H9 (cell line): ENCODE results near the gene KCNG2. TPM values are rescaled to one million over a fixed set of nuclear protein-coding genes. Genes with fewer than 3 reads are reported as not detected.

Experiments
- DNase-seq: peaks from one replicate; pipeline ENCODE4 v3.0.0-alpha.2; 2017
- H2AFZ ChIP-seq: one replicate; pipeline ENCODE4 v1.6.1; 2013; ENCODE audit warnings: mild to moderate bottlenecking, low read length, control low read depth, moderate library complexity
- H2AK5ac ChIP-seq: 2 replicates; pipeline ENCODE4 v1.6.1; 2013; ENCODE audit warnings: low read length, control low read depth, mixed read lengths; ENCODE audit not compliant: insufficient read length
- H2BK120ac ChIP-seq: one replicate; pipeline ENCODE4 v1.6.1; 2013; ENCODE audit warnings: low read depth, mild to moderate bottlenecking, low read length, control low read depth, inconsistent platforms; ENCODE audit not compliant: poor library complexity, severe bottlenecking
- H2BK12ac ChIP-seq: 2 replicates; pipeline ENCODE4 v1.6.1; 2013; ENCODE audit warnings: low read length, control low read depth, mixed read lengths, low read depth; ENCODE audit not compliant: insufficient read length
- H2BK15ac ChIP-seq: 2 replicates; pipeline ENCODE4 v1.6.1; 2013; ENCODE audit warnings: low read depth, low read length, control low read depth
- H2BK20ac ChIP-seq: one replicate; pipeline ENCODE4 v1.6.1; 2013; ENCODE audit warnings: low read depth, mild to moderate bottlenecking, low read length, control low read depth, inconsistent platforms; ENCODE audit not compliant: poor library complexity, severe bottlenecking
- H2BK5ac ChIP-seq: 2 replicates; pipeline ENCODE4 v1.6.1; 2013; ENCODE audit warnings: low read length, control low read depth, mixed read lengths; ENCODE audit not compliant: insufficient read length
- H3K14ac ChIP-seq: 2 replicates; pipeline ENCODE4 v1.6.1; 2013; ENCODE audit warnings: low read length, control low read depth; ENCODE audit not compliant: insufficient read depth
- H3K18ac ChIP-seq: 2 replicates; pipeline ENCODE4 v1.6.1; 2013; ENCODE audit warnings: low read depth, mild to moderate bottlenecking, mixed read lengths, low read length, control low read depth; ENCODE audit not compliant: insufficient read length
- H3K23ac ChIP-seq: 2 replicates; pipeline ENCODE4 v1.6.1; 2013; ENCODE audit warnings: low read length, control low read depth, mixed read lengths, low read depth; ENCODE audit not compliant: insufficient read length
- H3K23me2 ChIP-seq: 2 replicates; pipeline ENCODE4 v1.6.1; 2013; ENCODE audit warnings: low read depth, mild to moderate bottlenecking, mixed read lengths, low read length, control low read depth; ENCODE audit not compliant: insufficient read length, poor library complexity, severe bottlenecking
- H3K27ac ChIP-seq: 2 replicates; pipeline ENCODE4 v1.5.1; 2013; ENCODE audit warnings: low read length, control low read depth, mixed read lengths, low read depth; ENCODE audit not compliant: insufficient read length
- H3K27me3 ChIP-seq: 2 replicates; pipeline ENCODE4 v1.6.1; 2013; ENCODE audit warnings: low read length, control low read depth, inconsistent platforms; ENCODE audit not compliant: insufficient read depth
- H3K4ac ChIP-seq: 2 replicates; pipeline ENCODE4 v1.6.1; 2013; ENCODE audit warnings: low read depth, mild to moderate bottlenecking, control low read depth, inconsistent platforms, low read length, moderate library complexity
- H3K4me1 ChIP-seq: 2 replicates; pipeline ENCODE4 v1.6.1; 2013; ENCODE audit warnings: low read length, control low read depth, inconsistent platforms; ENCODE audit not compliant: insufficient read depth
- H3K4me2 ChIP-seq: 2 replicates; pipeline ENCODE4 v1.6.1; 2013; ENCODE audit warnings: low read length, control low read depth, mixed read lengths; ENCODE audit not compliant: insufficient read length, insufficient read depth
- H3K56ac ChIP-seq: 2 replicates; pipeline ENCODE4 v1.6.1; 2013; ENCODE audit warnings: low read depth, mild to moderate bottlenecking, mixed read lengths, low read length, control low read depth; ENCODE audit not compliant: insufficient read length
- H3K79me1 ChIP-seq: 2 replicates; pipeline ENCODE4 v1.6.1; 2013; ENCODE audit warnings: low read depth, mild to moderate bottlenecking, moderate library complexity, low read length, control low read depth, inconsistent platforms; ENCODE audit not compliant: insufficient read depth, poor library complexity, severe bottlenecking
- H3K79me2 ChIP-seq: 2 replicates; pipeline ENCODE4 v1.6.1; 2013; ENCODE audit warnings: low read length, control low read depth, inconsistent platforms; ENCODE audit not compliant: insufficient read depth
- H3K9ac ChIP-seq: 2 replicates; pipeline ENCODE4 v1.6.1; 2013; ENCODE audit warnings: low read length, control low read depth, mixed read lengths; ENCODE audit not compliant: insufficient read length; ENCODE audit errors: extremely low read depth
- H3K9me3 ChIP-seq: one replicate; pipeline ENCODE4 v1.6.1; 2013; ENCODE audit warnings: low read depth, low read length, inconsistent platforms; ENCODE audit not compliant: control insufficient read depth
- H3T11ph ChIP-seq: one replicate; pipeline ENCODE4 v1.6.1; 2013; ENCODE audit warnings: mild to moderate bottlenecking, low read length, control low read depth, inconsistent platforms
- H4K20me1 ChIP-seq: one replicate; pipeline ENCODE4 v1.6.1; 2013; ENCODE audit not compliant: control insufficient read depth, insufficient read length, insufficient read depth
- H4K5ac ChIP-seq: 2 replicates; pipeline ENCODE4 v1.6.1; 2013; ENCODE audit warnings: low read depth, mild to moderate bottlenecking, mixed read lengths, low read length, control low read depth; ENCODE audit not compliant: insufficient read length
- H4K8ac ChIP-seq: replicated peaks from 2 replicates; pipeline ENCODE4 v1.6.1; 2013; ENCODE audit warnings: low read length, control low read depth, mixed read lengths, low read depth; ENCODE audit not compliant: insufficient read length
- H4K91ac ChIP-seq: 2 replicates; pipeline ENCODE4 v1.6.1; 2013; ENCODE audit warnings: low read depth, mild to moderate bottlenecking, moderate library complexity, mixed read lengths, low read length, control low read depth; ENCODE audit not compliant: insufficient read length
- H3K27ac Mint-ChIP-seq, 3 experiments: 2 replicates in 2 of 3; 3 replicates in 1 of 3; pipeline ENCODE4 v1.8.0; 2020 to 2021; ENCODE audit warnings: mixed read lengths in 3 of 3, mild to moderate bottlenecking in 1 of 3, moderate library complexity in 1 of 3
- H3K27me3 Mint-ChIP-seq: 2 replicates; pipeline ENCODE4 v1.8.0; 2021; ENCODE audit warnings: low read depth, mild to moderate bottlenecking, moderate library complexity, mixed read lengths
- H3K36me3 Mint-ChIP-seq, 3 experiments: 2 replicates in 2 of 3; 3 replicates in 1 of 3; pipeline ENCODE4 v1.8.0; 2020 to 2021; ENCODE audit warnings: low read depth in 3 of 3, mixed read lengths in 3 of 3; ENCODE audit not compliant: insufficient read depth in 1 of 3
- H3K4me1 Mint-ChIP-seq, 2 experiments: 2 replicates each; pipeline ENCODE4 v1.8.0; 2020; ENCODE audit warnings: mixed read lengths in 2 of 2
- H3K4me3 Mint-ChIP-seq, 2 experiments: 2 replicates in 1 of 2; 3 replicates in 1 of 2; pipeline ENCODE4 v1.8.0; 2020 to 2021; ENCODE audit warnings: mild to moderate bottlenecking in 2 of 2, mixed read lengths in 2 of 2, moderate library complexity in 1 of 2
- H3K9me3 Mint-ChIP-seq, 2 experiments: 2 replicates in 1 of 2; 3 replicates in 1 of 2; pipeline ENCODE4 v1.8.0; 2020; ENCODE audit warnings: mild to moderate bottlenecking in 2 of 2, mixed read lengths in 2 of 2, moderate library complexity in 1 of 2
- WGBS: extraction: QIAGEN DNeasy Blood & Tissue Kit; methylation state at CpG from one replicate; pipeline ENCODE4 v1.1.7; 2013; ENCODE audit warnings: missing lambda C conversion rate, low lambda C conversion rate, mixed read lengths; ENCODE audit not compliant: insufficient read length; ENCODE audit errors: extremely low coverage; 5-methylcytosine and 5-hydroxymethylcytosine counted together
- total RNA-seq: library from RNA; stranded (reverse); gene quantifications from 2 replicates; pipeline ENCODE4 v1.2.1, GENCODE V29; 2021
- TF ChIP-seq, protein P1 (sequence below): fragments of 200-600 bp; sonication (generic); conservative IDR thresholded peaks from 3 replicates; pipeline ENCODE4 v1.8.0; 2021; ENCODE audit warnings: antibody characterized with exemption, mild to moderate bottlenecking

The KCNG2 gene
- total RNA-seq, 1 experiment from 2014 or later: 0.15 TPM

DNA sequence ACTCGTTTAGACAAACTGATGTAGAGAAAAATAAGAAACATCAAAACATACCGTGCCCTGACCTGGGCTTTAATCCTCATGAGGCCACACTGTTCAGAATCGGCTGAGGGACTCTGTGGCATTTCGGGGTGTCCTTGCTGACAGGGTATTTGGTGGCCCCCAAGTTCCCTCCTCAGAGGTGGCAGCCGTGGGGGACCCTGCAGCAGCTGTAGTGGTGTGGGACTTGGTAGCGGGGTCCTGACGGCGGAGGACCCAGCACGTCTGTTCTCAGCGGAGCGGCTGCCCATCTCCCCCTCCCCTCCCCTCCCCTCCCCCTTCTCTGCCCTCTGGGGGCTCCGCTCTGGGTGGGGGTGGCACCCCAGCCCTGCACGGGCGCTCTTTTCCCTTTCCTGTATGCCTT is 18.4 kb downstream of the KCNG2 start:
- Histone ChIP-seq H3K9me3 (no peaks in the 10 kb centered on the region), H2BK120ac (no peak overlapping the region), H3K4ac (no peak overlapping the region), H3T11ph (no peak overlapping the region), H2BK20ac (no peak overlapping the region), H3K27me3 (no peaks in the 10 kb centered on the region), H3K18ac (no peak overlapping the region), H3K27ac (no peak overlapping the region), H3K23me2 (no peaks in the 10 kb centered on the region), H2AFZ (no peak overlapping the region), H3K23ac (no peak overlapping the region), H4K5ac (no peak overlapping the region), H3K14ac (no peak overlapping the region), H3K79me2 (no peaks in the 10 kb centered on the region), H3K4me2 (no peak overlapping the region), H2BK12ac (no peak overlapping the region), H4K91ac (no peak overlapping the region), H4K8ac (no peak overlapping the region), H2BK15ac (no peak overlapping the region), H3K56ac (no peak overlapping the region), H2BK5ac (no peak overlapping the region), H3K4me1 (no peaks in the 10 kb centered on the region), H4K20me1 (peaks cover 5% of the 10 kb centered on the region), H3K9ac (no peak overlapping the region), H3K79me1 (no peaks in the 10 kb centered on the region), H2AK5ac (no peak overlapping the region)
- WGBS: no CpG with 5 or more reads among the region's 14 CpGs
- no peaks in the 10 kb centered on the region for H3K36me3 Mint-ChIP-seq
- H3K4me3 Mint-ChIP-seq: no peak overlapping the region
- peaks cover 8% of the 10 kb centered on the region for H3K27me3 Mint-ChIP-seq
- H3K9me3 Mint-ChIP-seq: no peaks in the 10 kb centered on the region; a peak in 1 of 5 replicates
- TF ChIP-seq, protein P1, sequence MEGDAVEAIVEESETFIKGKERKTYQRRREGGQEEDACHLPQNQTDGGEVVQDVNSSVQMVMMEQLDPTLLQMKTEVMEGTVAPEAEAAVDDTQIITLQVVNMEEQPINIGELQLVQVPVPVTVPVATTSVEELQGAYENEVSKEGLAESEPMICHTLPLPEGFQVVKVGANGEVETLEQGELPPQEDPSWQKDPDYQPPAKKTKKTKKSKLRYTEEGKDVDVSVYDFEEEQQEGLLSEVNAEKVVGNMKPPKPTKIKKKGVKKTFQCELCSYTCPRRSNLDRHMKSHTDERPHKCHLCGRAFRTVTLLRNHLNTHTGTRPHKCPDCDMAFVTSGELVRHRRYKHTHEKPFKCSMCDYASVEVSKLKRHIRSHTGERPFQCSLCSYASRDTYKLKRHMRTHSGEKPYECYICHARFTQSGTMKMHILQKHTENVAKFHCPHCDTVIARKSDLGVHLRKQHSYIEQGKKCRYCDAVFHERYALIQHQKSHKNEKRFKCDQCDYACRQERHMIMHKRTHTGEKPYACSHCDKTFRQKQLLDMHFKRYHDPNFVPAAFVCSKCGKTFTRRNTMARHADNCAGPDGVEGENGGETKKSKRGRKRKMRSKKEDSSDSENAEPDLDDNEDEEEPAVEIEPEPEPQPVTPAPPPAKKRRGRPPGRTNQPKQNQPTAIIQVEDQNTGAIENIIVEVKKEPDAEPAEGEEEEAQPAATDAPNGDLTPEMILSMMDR: no peak
- no peak overlapping the region for H3K27ac Mint-ChIP-seq
- peak; percentile 10 for DNase-seq
- H3K4me1 Mint-ChIP-seq: no peaks in the 10 kb centered on the region
